Neural cell (in vitro differentiated cells): Measurements from ENCODE around the gene VWA7. TPM values are rescaled to one million over a fixed set of nuclear protein-coding genes. Genes with fewer than 3 reads are reported as not detected.

Experiments used
- H2AFZ ChIP-seq: fragments of 200-600, 300-800 bp; sonication (generic), shearing (Covaris generic); 2 replicates; pipeline ENCODE4 v1.6.0; 2014; ENCODE audit warnings: low read depth, mild to moderate bottlenecking, antibody characterized with exemption, low read length, moderate library complexity
- H3F3A ChIP-seq: fragments of 200-600 bp; shearing (Covaris generic); 2 replicates; pipeline ENCODE4 v1.6.1; 2016; ENCODE audit warnings: mild to moderate bottlenecking, moderate library complexity, mixed read lengths, antibody characterized with exemption, low read length; ENCODE audit not compliant: insufficient read depth, poor library complexity, severe bottlenecking
- H3K27ac ChIP-seq: fragments of 200-600, 300-800 bp; sonication (generic), shearing (Covaris generic); 2 replicates; pipeline ENCODE4 v1.5.1; 2014; ENCODE audit warnings: mild to moderate bottlenecking, low read length, moderate library complexity
- H3K27me3 ChIP-seq: fragments of 300-800, 200-600 bp; sonication (generic), shearing (Covaris generic); 2 replicates; pipeline ENCODE4 v1.6.0; 2014; ENCODE audit warnings: mild to moderate bottlenecking, low read depth, low read length, moderate library complexity; ENCODE audit not compliant: insufficient read depth
- H3K36me3 ChIP-seq: fragments of 300-800, 200-600 bp; sonication (generic), shearing (Covaris generic); 2 replicates; pipeline ENCODE4 v1.5.1; 2014; ENCODE audit warnings: mild to moderate bottlenecking, antibody characterized with exemption, low read length, moderate library complexity; ENCODE audit not compliant: insufficient read depth
- H3K4me2 ChIP-seq: fragments of 300-800, 200-600 bp; sonication (generic), shearing (Covaris generic); 2 replicates; pipeline ENCODE4 v1.6.0; 2014; ENCODE audit warnings: mild to moderate bottlenecking, low read length
- H3K4me3 ChIP-seq: fragments of 300-800, 200-600 bp; sonication (generic), shearing (Covaris generic); 2 replicates; pipeline ENCODE4 v1.5.1; 2014; ENCODE audit warnings: mild to moderate bottlenecking, low read length, moderate library complexity
- H3K79me2 ChIP-seq: fragments of 200-600 bp; shearing (Covaris generic); replicated peaks from 2 replicates; pipeline ENCODE4 v1.6.0; 2014; ENCODE audit warnings: mild to moderate bottlenecking, low read length, moderate library complexity; ENCODE audit not compliant: insufficient read depth
- H3K9ac ChIP-seq: fragments of 300-800, 200-600 bp; sonication (generic), shearing (Covaris generic); 2 replicates; pipeline ENCODE4 v1.6.1; 2016; ENCODE audit warnings: mild to moderate bottlenecking, low read length, mixed read lengths
- H3K9me2 ChIP-seq: fragments of 200-600 bp; shearing (Covaris generic); 2 replicates; pipeline ENCODE4 v1.6.1; 2016; ENCODE audit warnings: mild to moderate bottlenecking, low read length, mixed read lengths; ENCODE audit not compliant: insufficient read depth
- H3K9me3 ChIP-seq: fragments of 200-600, 300-800 bp; sonication (generic), shearing (Covaris generic); 2 replicates; pipeline ENCODE4 v1.6.1; 2016; ENCODE audit warnings: mild to moderate bottlenecking, mixed run types, low read length, moderate library complexity, mixed read lengths
- H4K20me1 ChIP-seq: fragments of 200-600 bp; shearing (Covaris generic); 2 replicates; pipeline ENCODE4 v1.6.1; 2016; ENCODE audit warnings: mild to moderate bottlenecking, mixed run types; ENCODE audit not compliant: insufficient read depth
- EP300 ChIP-seq: fragments of 450-650 bp; conservative IDR thresholded peaks from 2 replicates; pipeline ENCODE4 v1.6.1; 2014; ENCODE audit warnings: antibody characterized with exemption, mild to moderate bottlenecking, moderate library complexity; ENCODE audit not compliant: poor library complexity, severe bottlenecking
- EZH2 ChIP-seq: fragments of 200-600, 300-800 bp; shearing (Covaris generic), sonication (generic); IDR thresholded peaks from 2 replicates; pipeline ENCODE4 v1.6.1; 2014; ENCODE audit warnings: antibody characterized with exemption, low read length, borderline replicate concordance, mild to moderate bottlenecking; ENCODE audit not compliant: insufficient read depth, poor library complexity, severe bottlenecking
- MXI1 ChIP-seq: fragments of 450-650 bp; conservative IDR thresholded peaks from 2 replicates; pipeline ENCODE4 v1.6.1; 2014; ENCODE audit warnings: antibody characterized with exemption, mild to moderate bottlenecking; ENCODE audit not compliant: poor library complexity, severe bottlenecking
- POLR2AphosphoS5 ChIP-seq: IDR thresholded peaks from 2 replicates; pipeline ENCODE4 v1.6.1; 2012
- RAD21 ChIP-seq: fragments of 450-650 bp; conservative IDR thresholded peaks from 2 replicates; pipeline ENCODE4 v1.6.1; 2014; ENCODE audit warnings: antibody characterized with exemption, mild to moderate bottlenecking, moderate library complexity
- SMC3 ChIP-seq: fragments of 450-650 bp; conservative IDR thresholded peaks from 2 replicates; pipeline ENCODE4 v1.6.1; 2014; ENCODE audit warnings: antibody characterized with exemption, mild to moderate bottlenecking, moderate library complexity; ENCODE audit not compliant: poor library complexity
- TAF1 ChIP-seq: IDR thresholded peaks from 2 replicates; pipeline ENCODE4 v1.6.1; 2012; ENCODE audit warnings: low read depth
- polyA plus RNA-seq: library from polyadenylated mRNA; depleted of rRNA; stranded (reverse); fragments of >200 nt; gene quantifications from 2 replicates; pipeline ENCODE4 v1.2.3, GENCODE V29; 2014
- TF ChIP-seq, protein P1 (sequence below): IDR thresholded peaks from 2 replicates; pipeline ENCODE4 v1.6.1; 2012; ENCODE audit warnings: borderline replicate concordance
- TF ChIP-seq, protein P2 (sequence below): fragments of 450-650 bp; IDR thresholded peaks from 2 replicates; pipeline ENCODE4 v1.5.1; 2014; ENCODE audit warnings: antibody characterized with exemption, mild to moderate bottlenecking, moderate library complexity; ENCODE audit not compliant: poor library complexity, severe bottlenecking

Gene VWA7
- polyA plus RNA-seq, 1 donor from 2014 or later = 5.3 TPM

DNA sequence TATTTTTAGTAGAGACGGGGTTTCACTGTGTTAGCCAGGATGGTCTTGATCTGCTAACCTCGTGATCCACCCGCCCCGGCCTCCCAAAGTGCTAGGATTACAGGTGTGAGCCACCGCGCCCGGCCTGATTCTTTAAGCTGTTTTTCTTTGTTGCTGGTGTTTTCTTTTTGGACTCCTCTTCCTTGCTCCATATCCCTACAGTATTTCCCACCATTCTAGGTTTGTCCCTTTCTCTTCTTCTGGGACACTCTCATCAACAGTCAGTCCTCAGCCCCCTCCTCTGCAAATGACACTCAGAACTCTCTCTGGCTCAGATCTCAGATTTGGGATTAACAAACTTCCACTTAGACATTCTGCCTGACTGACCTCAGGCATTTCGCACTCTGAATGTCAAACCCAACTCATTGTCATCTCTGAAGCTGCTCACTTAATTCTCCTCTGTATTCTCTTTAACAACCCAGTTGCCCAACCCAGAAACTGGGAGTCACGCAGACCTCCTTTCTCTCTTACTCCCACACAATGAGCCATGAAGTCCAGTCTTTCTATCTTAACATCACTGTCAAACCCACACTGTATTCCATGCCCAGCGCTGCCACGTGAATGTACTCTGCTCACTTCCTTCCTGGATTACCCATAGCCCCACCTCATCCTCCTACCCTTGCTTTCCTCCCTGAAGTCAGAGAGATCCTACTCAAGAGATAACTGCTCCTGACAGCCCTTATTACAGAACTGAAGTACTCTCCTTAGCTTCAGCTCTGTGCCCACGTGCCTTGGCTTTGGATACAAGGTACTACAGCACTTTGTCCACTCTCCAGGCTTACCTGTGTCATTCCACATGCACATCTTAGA lies 51.4 kb downstream of the VWA7 start:
- Histone ChIP-seq H3K9me3 (no peaks in the 10 kb centered on the region), H2AFZ (no peak overlapping the region), H3K27ac (no peak overlapping the region), H3K36me3 (no peaks in the 10 kb centered on the region), H3K9me2 (no peaks in the 10 kb centered on the region), H3K79me2 (peaks cover 22% of the 10 kb centered on the region), H3F3A (no peaks in the 10 kb centered on the region), H4K20me1 (no peaks in the 10 kb centered on the region), H3K4me3 (no peak overlapping the region), H3K27me3 (no peaks in the 10 kb centered on the region), H3K4me2 (no peak overlapping the region), H3K9ac (no peak overlapping the region)
- no peak for TF ChIP-seq SMC3
- TF ChIP-seq EZH2 = no peak
- TF ChIP-seq, protein P1, sequence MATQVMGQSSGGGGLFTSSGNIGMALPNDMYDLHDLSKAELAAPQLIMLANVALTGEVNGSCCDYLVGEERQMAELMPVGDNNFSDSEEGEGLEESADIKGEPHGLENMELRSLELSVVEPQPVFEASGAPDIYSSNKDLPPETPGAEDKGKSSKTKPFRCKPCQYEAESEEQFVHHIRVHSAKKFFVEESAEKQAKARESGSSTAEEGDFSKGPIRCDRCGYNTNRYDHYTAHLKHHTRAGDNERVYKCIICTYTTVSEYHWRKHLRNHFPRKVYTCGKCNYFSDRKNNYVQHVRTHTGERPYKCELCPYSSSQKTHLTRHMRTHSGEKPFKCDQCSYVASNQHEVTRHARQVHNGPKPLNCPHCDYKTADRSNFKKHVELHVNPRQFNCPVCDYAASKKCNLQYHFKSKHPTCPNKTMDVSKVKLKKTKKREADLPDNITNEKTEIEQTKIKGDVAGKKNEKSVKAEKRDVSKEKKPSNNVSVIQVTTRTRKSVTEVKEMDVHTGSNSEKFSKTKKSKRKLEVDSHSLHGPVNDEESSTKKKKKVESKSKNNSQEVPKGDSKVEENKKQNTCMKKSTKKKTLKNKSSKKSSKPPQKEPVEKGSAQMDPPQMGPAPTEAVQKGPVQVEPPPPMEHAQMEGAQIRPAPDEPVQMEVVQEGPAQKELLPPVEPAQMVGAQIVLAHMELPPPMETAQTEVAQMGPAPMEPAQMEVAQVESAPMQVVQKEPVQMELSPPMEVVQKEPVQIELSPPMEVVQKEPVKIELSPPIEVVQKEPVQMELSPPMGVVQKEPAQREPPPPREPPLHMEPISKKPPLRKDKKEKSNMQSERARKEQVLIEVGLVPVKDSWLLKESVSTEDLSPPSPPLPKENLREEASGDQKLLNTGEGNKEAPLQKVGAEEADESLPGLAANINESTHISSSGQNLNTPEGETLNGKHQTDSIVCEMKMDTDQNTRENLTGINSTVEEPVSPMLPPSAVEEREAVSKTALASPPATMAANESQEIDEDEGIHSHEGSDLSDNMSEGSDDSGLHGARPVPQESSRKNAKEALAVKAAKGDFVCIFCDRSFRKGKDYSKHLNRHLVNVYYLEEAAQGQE = no peak
- TF ChIP-seq POLR2AphosphoS5 = no peak
- no peak for TF ChIP-seq MXI1
- TF ChIP-seq RAD21 = no peak
- no peak for TF ChIP-seq EP300
- no peak for TF ChIP-seq TAF1
- TF ChIP-seq, protein P2, sequence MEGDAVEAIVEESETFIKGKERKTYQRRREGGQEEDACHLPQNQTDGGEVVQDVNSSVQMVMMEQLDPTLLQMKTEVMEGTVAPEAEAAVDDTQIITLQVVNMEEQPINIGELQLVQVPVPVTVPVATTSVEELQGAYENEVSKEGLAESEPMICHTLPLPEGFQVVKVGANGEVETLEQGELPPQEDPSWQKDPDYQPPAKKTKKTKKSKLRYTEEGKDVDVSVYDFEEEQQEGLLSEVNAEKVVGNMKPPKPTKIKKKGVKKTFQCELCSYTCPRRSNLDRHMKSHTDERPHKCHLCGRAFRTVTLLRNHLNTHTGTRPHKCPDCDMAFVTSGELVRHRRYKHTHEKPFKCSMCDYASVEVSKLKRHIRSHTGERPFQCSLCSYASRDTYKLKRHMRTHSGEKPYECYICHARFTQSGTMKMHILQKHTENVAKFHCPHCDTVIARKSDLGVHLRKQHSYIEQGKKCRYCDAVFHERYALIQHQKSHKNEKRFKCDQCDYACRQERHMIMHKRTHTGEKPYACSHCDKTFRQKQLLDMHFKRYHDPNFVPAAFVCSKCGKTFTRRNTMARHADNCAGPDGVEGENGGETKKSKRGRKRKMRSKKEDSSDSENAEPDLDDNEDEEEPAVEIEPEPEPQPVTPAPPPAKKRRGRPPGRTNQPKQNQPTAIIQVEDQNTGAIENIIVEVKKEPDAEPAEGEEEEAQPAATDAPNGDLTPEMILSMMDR = no peak

DNA sequence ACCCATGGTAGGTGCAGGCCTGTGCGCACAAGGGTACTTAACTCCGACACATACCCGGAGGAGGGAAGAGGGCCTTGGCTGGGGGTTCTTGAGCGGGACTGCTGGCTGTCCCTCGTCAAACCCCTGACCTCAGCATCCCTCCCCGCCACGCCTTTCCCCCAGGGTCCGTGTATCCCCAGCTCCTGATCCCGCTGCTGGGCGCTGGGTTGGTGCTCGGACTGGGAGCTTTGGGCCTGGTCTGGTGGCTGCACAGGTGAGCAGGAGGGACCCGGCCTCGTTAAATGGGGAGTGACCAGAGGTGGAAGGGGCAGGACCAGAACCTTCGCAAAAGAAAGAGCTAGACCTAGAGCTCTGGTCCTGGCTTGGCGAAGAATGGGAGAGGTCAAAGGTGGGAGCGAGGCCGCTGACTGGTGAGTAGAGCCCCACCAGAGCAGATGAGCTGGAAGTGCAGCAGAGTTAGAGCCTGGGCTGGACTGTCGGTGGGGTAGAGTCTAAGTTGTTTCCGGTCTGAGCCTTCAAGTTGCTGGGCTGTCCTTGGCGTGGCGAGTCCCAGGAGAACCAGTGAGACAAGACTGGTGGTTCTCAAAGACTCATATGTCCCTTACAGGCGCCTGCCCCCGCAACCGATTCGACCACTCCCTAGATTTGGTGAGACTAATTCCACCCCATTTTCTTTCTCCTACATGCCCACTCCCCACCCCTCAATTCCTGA lies 53.0 kb downstream of the VWA7 start:
- H3K9me3 ChIP-seq = no peaks in the 10 kb centered on the region
- H3K27me3 ChIP-seq = no peaks in the 10 kb centered on the region
- H3K4me3 ChIP-seq = no peak overlapping the region
- no peaks in the 10 kb centered on the region for H3F3A ChIP-seq
- no peak overlapping the region for H3K27ac ChIP-seq
- no peak overlapping the region for H3K9ac ChIP-seq
- H3K4me2 ChIP-seq = no peak overlapping the region
- no peak overlapping the region for H2AFZ ChIP-seq
- H3K79me2 ChIP-seq = peaks cover 6% of the 10 kb centered on the region
- TF ChIP-seq SMC3 (no peak), EP300 (no peak), TAF1 (no peak), MXI1 (no peak), EZH2 (no peak), POLR2AphosphoS5 (no peak), RAD21 (no peak)
- TF ChIP-seq, protein P1 = no peak
- TF ChIP-seq, protein P2 = no peak
- H3K36me3 ChIP-seq = no peaks in the 10 kb centered on the region
- H3K9me2 ChIP-seq = no peaks in the 10 kb centered on the region
- H4K20me1 ChIP-seq = no peaks in the 10 kb centered on the region
